Measurements from ENCODE around the gene C6orf141. TPM values are rescaled to one million over a fixed set of nuclear protein-coding genes. Genes with fewer than 3 reads are reported as not detected.

Gene C6orf141
- polyA plus RNA-seq, 3 donors, result not detected

DNA sequence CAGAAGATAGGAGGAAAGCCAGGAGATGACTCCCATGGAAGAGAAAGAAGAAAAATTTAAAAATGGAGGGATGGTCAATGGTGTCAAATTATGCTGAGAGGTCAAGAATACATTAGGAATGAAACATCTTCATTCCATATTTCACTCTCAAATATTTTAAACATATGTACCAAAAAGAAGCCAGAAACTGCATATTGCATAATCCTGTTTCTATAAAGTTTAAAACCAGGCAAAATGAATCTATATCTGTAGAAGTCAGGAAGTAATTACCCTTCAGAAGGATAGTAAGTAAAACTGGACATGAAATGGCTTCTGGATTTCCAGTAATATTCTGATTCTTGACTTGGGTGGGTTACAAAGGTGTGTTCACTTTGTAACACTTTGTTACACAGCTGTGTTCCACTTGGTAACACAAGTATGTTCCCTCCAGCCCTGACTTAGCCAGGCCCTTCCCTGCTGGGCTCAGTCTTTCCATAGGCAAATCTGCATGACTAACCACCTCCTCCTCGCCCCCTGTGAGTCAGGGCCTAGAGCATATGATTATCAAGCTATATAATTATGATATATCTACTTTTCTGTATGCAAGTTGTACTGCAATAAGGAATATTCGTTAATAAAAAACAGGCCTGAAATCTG, 20.2 kb upstream of the C6orf141 start:
- peaks cover 1 to 6% (median 2%) of the 10 kb centered on the region in 3 donors for H3K27me3 Mint-ChIP-seq (ENCODE audit: low read depth in 3 of 3)
- H4K20me1 ChIP-seq (ENCODE audit: insufficient read depth, low read length), result no peaks in the 10 kb centered on the region
- peaks cover 2% of the 10 kb centered on the region for H3K4me1 Mint-ChIP-seq
- no peak overlapping the region for H3K27ac Mint-ChIP-seq
- no peak for DNase-seq
- H3K36me3 Mint-ChIP-seq, result no peaks in the 10 kb centered on the region
- H3K4me1 ChIP-seq (ENCODE audit: control insufficient read depth in 1 of 2, insufficient read depth in 2 of 2, low read length in 2 of 2), result no peaks in the 10 kb centered on the region
- H3K4me3 ChIP-seq (replicated peaks in 1 of 3; ENCODE audit: low read depth in 2 of 3, low read length in 3 of 3), result no peak overlapping the region
- H3K4me2 ChIP-seq (replicated peaks; ENCODE audit: extremely low read depth, low read length, poor library complexity, severe bottlenecking), result no peak overlapping the region
- H2AFZ ChIP-seq (ENCODE audit: insufficient read depth, low read depth, low read length, poor library complexity, severe bottlenecking), result no peak overlapping the region
- no peaks in the 10 kb centered on the region for H3K36me3 ChIP-seq (replicated peaks in 1 of 2; ENCODE audit: control insufficient read depth in 1 of 2, insufficient read depth in 2 of 2, low read length in 2 of 2)
- TF ChIP-seq, protein P1, sequence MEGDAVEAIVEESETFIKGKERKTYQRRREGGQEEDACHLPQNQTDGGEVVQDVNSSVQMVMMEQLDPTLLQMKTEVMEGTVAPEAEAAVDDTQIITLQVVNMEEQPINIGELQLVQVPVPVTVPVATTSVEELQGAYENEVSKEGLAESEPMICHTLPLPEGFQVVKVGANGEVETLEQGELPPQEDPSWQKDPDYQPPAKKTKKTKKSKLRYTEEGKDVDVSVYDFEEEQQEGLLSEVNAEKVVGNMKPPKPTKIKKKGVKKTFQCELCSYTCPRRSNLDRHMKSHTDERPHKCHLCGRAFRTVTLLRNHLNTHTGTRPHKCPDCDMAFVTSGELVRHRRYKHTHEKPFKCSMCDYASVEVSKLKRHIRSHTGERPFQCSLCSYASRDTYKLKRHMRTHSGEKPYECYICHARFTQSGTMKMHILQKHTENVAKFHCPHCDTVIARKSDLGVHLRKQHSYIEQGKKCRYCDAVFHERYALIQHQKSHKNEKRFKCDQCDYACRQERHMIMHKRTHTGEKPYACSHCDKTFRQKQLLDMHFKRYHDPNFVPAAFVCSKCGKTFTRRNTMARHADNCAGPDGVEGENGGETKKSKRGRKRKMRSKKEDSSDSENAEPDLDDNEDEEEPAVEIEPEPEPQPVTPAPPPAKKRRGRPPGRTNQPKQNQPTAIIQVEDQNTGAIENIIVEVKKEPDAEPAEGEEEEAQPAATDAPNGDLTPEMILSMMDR (IDR thresholded peaks at IDR 0.05), result no peak
- no peak overlapping the region for H3K27ac ChIP-seq (ENCODE audit: low read depth in 1 of 2, low read length in 2 of 2)
- no peaks in the 10 kb centered on the region for H3K79me2 ChIP-seq (ENCODE audit: insufficient read depth, low read length)
- H3K9me3 Mint-ChIP-seq, result no peaks in the 10 kb centered on the region
- intact Hi-C loops (cut with micrococcal nuclease), result loop anchor here in 1 of 2 donors (5.0 kb wide), 1 partner anchor 322 kb away; no protein-coding TSS in a partner anchor
- no peaks in the 10 kb centered on the region for H3K9me3 ChIP-seq (replicated peaks in 1 of 2; ENCODE audit: control insufficient read depth in 1 of 2, insufficient read depth in 1 of 2, low read length in 2 of 2)
- no peak overlapping the region for H3K9ac ChIP-seq (ENCODE audit: insufficient read depth, low read length, poor library complexity, severe bottlenecking)
- no peak overlapping the region for H3K4me3 Mint-ChIP-seq
- no CpG with 5 or more reads among the region's 2 CpGs for WGBS (ENCODE audit: insufficient coverage)
- no peaks in the 10 kb centered on the region for H3K27me3 ChIP-seq (ENCODE audit: control insufficient read depth in 2 of 2, insufficient read depth in 2 of 2, low read length in 2 of 2)

DNA sequence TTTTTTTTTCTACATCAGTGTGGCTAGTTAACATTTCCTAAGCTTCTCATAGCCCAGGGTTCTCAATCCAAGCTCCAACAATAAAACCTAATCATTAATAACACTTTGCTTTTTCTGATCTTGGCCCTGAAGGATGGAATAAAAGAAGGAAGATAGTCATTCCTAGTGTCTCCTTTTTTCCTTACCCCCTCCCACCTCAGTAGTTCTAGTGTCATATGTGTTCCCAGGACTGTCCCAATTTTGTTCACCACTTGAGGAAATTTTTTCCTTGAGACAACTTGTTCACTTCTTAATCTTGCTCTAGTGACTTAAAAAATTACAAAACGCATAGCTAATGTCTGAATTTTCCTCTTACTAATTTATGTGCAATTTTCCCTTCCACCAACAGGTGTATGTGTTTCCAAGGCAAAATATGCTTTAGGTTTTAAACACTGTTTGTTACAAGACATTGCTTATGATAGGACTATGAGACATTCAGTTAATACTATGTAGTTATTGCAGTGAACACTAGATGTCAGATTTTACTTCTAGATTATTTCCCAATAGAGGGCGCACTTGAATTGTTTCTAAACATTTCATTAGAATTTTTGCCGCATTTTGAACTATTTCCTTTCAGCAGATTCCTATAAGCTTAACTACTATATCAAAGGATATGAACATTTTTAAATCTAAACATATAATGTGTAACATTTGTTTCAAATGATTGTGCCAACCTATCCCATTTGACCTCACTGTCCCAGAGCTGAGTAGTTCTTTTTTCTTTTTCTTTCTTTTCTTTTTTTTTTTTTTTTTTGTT, 18.5 kb upstream of the C6orf141 start:
- peak overlapping the region in 1 of 2 donors; percentile 56 for H3K4me3 Mint-ChIP-seq
- H3K9ac ChIP-seq (ENCODE audit: insufficient read depth, low read length, poor library complexity, severe bottlenecking), result no peak overlapping the region

More for the DNA sequence above, 18.5 kb upstream of the C6orf141 start:
- Mint-ChIP-seq H3K9me3 (no peaks in the 10 kb centered on the region), H3K27me3 (ENCODE audit: low read depth in 3 of 3) (peaks cover 1 to 6% (median 2%) of the 10 kb centered on the region in 3 donors), H3K4me1 (peaks cover 2% of the 10 kb centered on the region), H3K27ac (no peak overlapping the region), H3K36me3 (no peaks in the 10 kb centered on the region)
- no peaks in the 10 kb centered on the region for H3K36me3 ChIP-seq (replicated peaks in 1 of 2; ENCODE audit: control insufficient read depth in 1 of 2, insufficient read depth in 2 of 2, low read length in 2 of 2)
- no peaks in the 10 kb centered on the region for H3K79me2 ChIP-seq (ENCODE audit: insufficient read depth, low read length)
- no peaks in the 10 kb centered on the region for H4K20me1 ChIP-seq (ENCODE audit: insufficient read depth, low read length)
- H3K27ac ChIP-seq (ENCODE audit: low read depth in 1 of 2, low read length in 2 of 2), result no peak overlapping the region
- intact Hi-C loops (cut with micrococcal nuclease), result loop anchor here in 1 of 2 donors (5.0 kb wide), 1 partner anchor 320 kb away; no protein-coding TSS in a partner anchor
- H3K27me3 ChIP-seq (ENCODE audit: control insufficient read depth in 2 of 2, insufficient read depth in 2 of 2, low read length in 2 of 2), result no peaks in the 10 kb centered on the region
- WGBS (ENCODE audit: insufficient coverage), result no CpG with 5 or more reads among the region's 3 CpGs
- no peak overlapping the region for H2AFZ ChIP-seq (ENCODE audit: insufficient read depth, low read depth, low read length, poor library complexity, severe bottlenecking)
- TF ChIP-seq, protein P1 (IDR thresholded peaks at IDR 0.05), result peak; percentile 80
- no peaks in the 10 kb centered on the region for H3K9me3 ChIP-seq (replicated peaks in 1 of 2; ENCODE audit: control insufficient read depth in 1 of 2, insufficient read depth in 1 of 2, low read length in 2 of 2)
- no peaks in the 10 kb centered on the region for H3K4me1 ChIP-seq (ENCODE audit: control insufficient read depth in 1 of 2, insufficient read depth in 2 of 2, low read length in 2 of 2)
- no peak overlapping the region for H3K4me2 ChIP-seq (replicated peaks; ENCODE audit: extremely low read depth, low read length, poor library complexity, severe bottlenecking)
- H3K4me3 ChIP-seq (replicated peaks in 1 of 3; ENCODE audit: low read depth in 2 of 3, low read length in 3 of 3), result no peak overlapping the region
- peak in 2 of 3 donors; percentile 8 to 29 for DNase-seq
